SK-N-SH treated with all-trans-retinoic acid at 6 μM for 48 hours (cell line): ENCODE measurements around the gene REP15.

ENCODE experiments used
- ATAC-seq: fragments of 200-7000 bp; cut with Tn5 transposase; 3 replicates; pipeline ENCODE4 v1.9.1; 2020; ENCODE audit warnings: mild to moderate bottlenecking, moderate library complexity
- BACH2 ChIP-seq: fragments of 250-450 bp; sonication (Bioruptor Pico); IDR thresholded peaks from 2 replicates; pipeline ENCODE4 v1.9.0; 2021; ENCODE audit warnings: mild to moderate bottlenecking, borderline replicate concordance
- CSDC2 ChIP-seq: fragments of 250-450 bp; sonication (Bioruptor Pico); IDR thresholded peaks from 2 replicates; pipeline ENCODE4 v1.5.0; 2020; ENCODE audit warnings: mild to moderate bottlenecking, moderate library complexity
- ESRRG ChIP-seq: fragments of 250-450 bp; sonication (Bioruptor Pico); IDR thresholded peaks from 2 replicates; pipeline ENCODE4 v1.6.1; 2021; ENCODE audit warnings: mild to moderate bottlenecking
- GLIS3 ChIP-seq: fragments of 250-450 bp; sonication (Bioruptor Pico); IDR thresholded peaks from 2 replicates; pipeline ENCODE4 v1.5.0; 2020; ENCODE audit warnings: mild to moderate bottlenecking, moderate library complexity
- ISL1 ChIP-seq: fragments of 250-450 bp; sonication (Bioruptor Pico); IDR thresholded peaks from 2 replicates; pipeline ENCODE4 v2.1.2; 2022; ENCODE audit warnings: mild to moderate bottlenecking, moderate library complexity
- OSR1 ChIP-seq: fragments of 250-450 bp; sonication (Bioruptor Pico); IDR thresholded peaks from 2 replicates; pipeline ENCODE4 v1.8.0; 2022; ENCODE audit warnings: moderate library complexity, mild to moderate bottlenecking, inconsistent platforms
- PPARA ChIP-seq: fragments of 250-450 bp; sonication (Bioruptor Pico); IDR thresholded peaks from 2 replicates; pipeline ENCODE4 v1.5.0; 2020; ENCODE audit warnings: mild to moderate bottlenecking, borderline replicate concordance
- RARB ChIP-seq: fragments of 250-450 bp; sonication (Bioruptor Pico); IDR thresholded peaks from 2 replicates; pipeline ENCODE4 v1.8.0; 2021; ENCODE audit warnings: mild to moderate bottlenecking, moderate library complexity
- SNAI2 ChIP-seq: fragments of 250-450 bp; sonication (Bioruptor Pico); IDR thresholded peaks from 2 replicates; pipeline ENCODE4 v1.5.0; 2020; ENCODE audit warnings: mild to moderate bottlenecking, moderate library complexity
- TCF4 ChIP-seq: fragments of 250-450 bp; sonication (Bioruptor Pico); IDR thresholded peaks from 2 replicates; pipeline ENCODE4 v1.8.0; 2021; ENCODE audit warnings: mild to moderate bottlenecking, moderate library complexity, borderline replicate concordance
- TOX ChIP-seq: fragments of 250-450 bp; sonication (Bioruptor Pico); IDR thresholded peaks from 2 replicates; pipeline ENCODE4 v1.8.0; 2021; ENCODE audit warnings: mild to moderate bottlenecking, moderate library complexity, borderline replicate concordance
- ZC3H10 ChIP-seq: fragments of 250-450 bp; sonication (Bioruptor Pico); IDR thresholded peaks from 2 replicates; pipeline ENCODE4 v1.5.1; 2021; ENCODE audit warnings: mild to moderate bottlenecking, moderate library complexity
- ZFP3 ChIP-seq: fragments of 250-450 bp; sonication (Bioruptor Pico); IDR thresholded peaks from 2 replicates; pipeline ENCODE4 v1.5.0; 2020; ENCODE audit warnings: mild to moderate bottlenecking, moderate library complexity
- ZFP30 ChIP-seq: fragments of 450-650 bp; formaldehyde crosslinking; IDR thresholded peaks from 2 replicates; pipeline ENCODE4 v1.5.0; 2022; ENCODE audit warnings: mild to moderate bottlenecking, moderate library complexity
- ZNF565 ChIP-seq: fragments of 450-650 bp; formaldehyde crosslinking; conservative IDR thresholded peaks from 2 replicates; pipeline ENCODE4 v1.5.0; 2020; ENCODE audit warnings: low read depth, mild to moderate bottlenecking, moderate library complexity
- ZNF70 ChIP-seq: fragments of 450-650 bp; formaldehyde crosslinking; IDR thresholded peaks from 2 replicates; pipeline ENCODE4 v1.5.0; 2020; ENCODE audit warnings: mild to moderate bottlenecking, moderate library complexity
- ZNF8 ChIP-seq: fragments of 450-650 bp; formaldehyde crosslinking; IDR thresholded peaks from 2 replicates; pipeline ENCODE4 v1.5.0; 2020; ENCODE audit warnings: mild to moderate bottlenecking, moderate library complexity
- TF ChIP-seq, protein P1 (sequence below): fragments of 250-450 bp; sonication (Bioruptor Pico); IDR thresholded peaks from 2 replicates; pipeline ENCODE4 v1.5.1; 2021; ENCODE audit warnings: mild to moderate bottlenecking, moderate library complexity
- TF ChIP-seq, protein P2 (sequence below): fragments of 250-450 bp; sonication (Bioruptor Pico); IDR thresholded peaks from 2 replicates; pipeline ENCODE4 v1.8.0; 2021; ENCODE audit warnings: low read depth, mild to moderate bottlenecking, moderate library complexity, borderline replicate concordance
- TF ChIP-seq, protein P3 (sequence below): fragments of 250-450 bp; sonication (Bioruptor Pico); IDR thresholded peaks from 2 replicates; pipeline ENCODE4 v1.8.0; 2020; ENCODE audit warnings: mild to moderate bottlenecking, moderate library complexity, borderline replicate concordance
- TF ChIP-seq, protein P4 (sequence below): fragments of 250-450 bp; sonication (Bioruptor Pico); IDR thresholded peaks from 2 replicates; pipeline ENCODE4 v1.5.1; 2020; ENCODE audit warnings: low read depth, mild to moderate bottlenecking, moderate library complexity
- TF ChIP-seq, protein P5 (sequence below): fragments of 250-450 bp; sonication (Bioruptor Pico); IDR thresholded peaks from 2 replicates; pipeline ENCODE4 v1.5.0; 2020; ENCODE audit warnings: mild to moderate bottlenecking, moderate library complexity

Gene REP15

DNA sequence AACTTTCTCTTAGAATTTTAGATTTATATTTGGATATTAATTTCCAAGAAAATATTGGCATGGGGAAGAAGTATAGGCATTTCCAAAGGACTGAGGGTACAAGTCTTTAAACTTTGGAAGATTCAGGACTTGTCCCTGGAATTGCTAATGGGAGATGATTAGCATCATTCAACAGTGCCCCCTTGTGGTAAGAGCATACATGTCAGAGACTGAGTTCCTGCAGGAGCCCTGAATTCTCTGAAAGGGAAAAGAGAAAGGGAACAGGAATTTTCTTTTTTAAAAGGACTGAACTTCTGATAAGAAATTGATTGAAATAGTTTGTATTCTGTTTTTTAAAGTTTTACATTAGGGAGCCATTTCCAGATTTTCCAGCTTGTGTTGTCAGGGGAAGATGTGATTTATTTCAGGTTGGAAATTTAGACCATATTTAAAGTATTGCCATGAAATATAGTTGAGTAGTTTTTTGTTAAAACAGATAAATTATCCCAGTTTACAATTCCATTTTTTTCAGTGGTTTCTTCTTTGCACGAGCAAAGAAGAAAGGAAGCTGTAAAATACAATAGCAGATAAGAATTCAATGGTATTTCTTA is 44.0 kb upstream of the REP15 start:
- TF ChIP-seq, protein P1, sequence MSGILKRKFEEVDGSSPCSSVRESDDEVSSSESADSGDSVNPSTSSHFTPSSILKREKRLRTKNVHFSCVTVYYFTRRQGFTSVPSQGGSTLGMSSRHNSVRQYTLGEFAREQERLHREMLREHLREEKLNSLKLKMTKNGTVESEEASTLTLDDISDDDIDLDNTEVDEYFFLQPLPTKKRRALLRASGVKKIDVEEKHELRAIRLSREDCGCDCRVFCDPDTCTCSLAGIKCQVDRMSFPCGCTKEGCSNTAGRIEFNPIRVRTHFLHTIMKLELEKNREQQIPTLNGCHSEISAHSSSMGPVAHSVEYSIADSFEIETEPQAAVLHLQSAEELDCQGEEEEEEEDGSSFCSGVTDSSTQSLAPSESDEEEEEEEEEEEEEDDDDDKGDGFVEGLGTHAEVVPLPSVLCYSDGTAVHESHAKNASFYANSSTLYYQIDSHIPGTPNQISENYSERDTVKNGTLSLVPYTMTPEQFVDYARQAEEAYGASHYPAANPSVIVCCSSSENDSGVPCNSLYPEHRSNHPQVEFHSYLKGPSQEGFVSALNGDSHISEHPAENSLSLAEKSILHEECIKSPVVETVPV (CRISPR knock-in tag): no peak
- TF ChIP-seq, protein P2, sequence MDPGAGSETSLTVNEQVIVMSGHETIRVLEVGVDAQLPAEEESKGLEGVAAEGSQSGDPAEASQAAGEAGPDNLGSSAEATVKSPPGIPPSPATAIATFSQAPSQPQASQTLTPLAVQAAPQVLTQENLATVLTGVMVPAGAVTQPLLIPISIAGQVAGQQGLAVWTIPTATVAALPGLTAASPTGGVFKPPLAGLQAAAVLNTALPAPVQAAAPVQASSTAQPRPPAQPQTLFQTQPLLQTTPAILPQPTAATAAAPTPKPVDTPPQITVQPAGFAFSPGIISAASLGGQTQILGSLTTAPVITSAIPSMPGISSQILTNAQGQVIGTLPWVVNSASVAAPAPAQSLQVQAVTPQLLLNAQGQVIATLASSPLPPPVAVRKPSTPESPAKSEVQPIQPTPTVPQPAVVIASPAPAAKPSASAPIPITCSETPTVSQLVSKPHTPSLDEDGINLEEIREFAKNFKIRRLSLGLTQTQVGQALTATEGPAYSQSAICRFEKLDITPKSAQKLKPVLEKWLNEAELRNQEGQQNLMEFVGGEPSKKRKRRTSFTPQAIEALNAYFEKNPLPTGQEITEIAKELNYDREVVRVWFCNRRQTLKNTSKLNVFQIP (CRISPR knock-in tag): no peak
- TF ChIP-seq RARB (CRISPR knock-in tag) (no peak), ZNF8 (no peak), BACH2 (CRISPR knock-in tag) (no peak), SNAI2 (CRISPR knock-in tag) (no peak), TOX (CRISPR knock-in tag) (no peak), TCF4 (CRISPR knock-in tag) (no peak), ZFP3 (no peak), ISL1 (CRISPR knock-in tag) (no peak), ZFP30 (CRISPR knock-in tag) (no peak), ZNF565 (no peak), GLIS3 (no peak), ZNF70 (CRISPR knock-in tag) (no peak), ZC3H10 (CRISPR knock-in tag) (no peak)
- TF ChIP-seq, protein P3, sequence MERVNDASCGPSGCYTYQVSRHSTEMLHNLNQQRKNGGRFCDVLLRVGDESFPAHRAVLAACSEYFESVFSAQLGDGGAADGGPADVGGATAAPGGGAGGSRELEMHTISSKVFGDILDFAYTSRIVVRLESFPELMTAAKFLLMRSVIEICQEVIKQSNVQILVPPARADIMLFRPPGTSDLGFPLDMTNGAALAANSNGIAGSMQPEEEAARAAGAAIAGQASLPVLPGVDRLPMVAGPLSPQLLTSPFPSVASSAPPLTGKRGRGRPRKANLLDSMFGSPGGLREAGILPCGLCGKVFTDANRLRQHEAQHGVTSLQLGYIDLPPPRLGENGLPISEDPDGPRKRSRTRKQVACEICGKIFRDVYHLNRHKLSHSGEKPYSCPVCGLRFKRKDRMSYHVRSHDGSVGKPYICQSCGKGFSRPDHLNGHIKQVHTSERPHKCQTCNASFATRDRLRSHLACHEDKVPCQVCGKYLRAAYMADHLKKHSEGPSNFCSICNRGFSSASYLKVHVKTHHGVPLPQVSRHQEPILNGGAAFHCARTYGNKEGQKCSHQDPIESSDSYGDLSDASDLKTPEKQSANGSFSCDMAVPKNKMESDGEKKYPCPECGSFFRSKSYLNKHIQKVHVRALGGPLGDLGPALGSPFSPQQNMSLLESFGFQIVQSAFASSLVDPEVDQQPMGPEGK (CRISPR knock-in tag): no peak
- TF ChIP-seq, protein P4, sequence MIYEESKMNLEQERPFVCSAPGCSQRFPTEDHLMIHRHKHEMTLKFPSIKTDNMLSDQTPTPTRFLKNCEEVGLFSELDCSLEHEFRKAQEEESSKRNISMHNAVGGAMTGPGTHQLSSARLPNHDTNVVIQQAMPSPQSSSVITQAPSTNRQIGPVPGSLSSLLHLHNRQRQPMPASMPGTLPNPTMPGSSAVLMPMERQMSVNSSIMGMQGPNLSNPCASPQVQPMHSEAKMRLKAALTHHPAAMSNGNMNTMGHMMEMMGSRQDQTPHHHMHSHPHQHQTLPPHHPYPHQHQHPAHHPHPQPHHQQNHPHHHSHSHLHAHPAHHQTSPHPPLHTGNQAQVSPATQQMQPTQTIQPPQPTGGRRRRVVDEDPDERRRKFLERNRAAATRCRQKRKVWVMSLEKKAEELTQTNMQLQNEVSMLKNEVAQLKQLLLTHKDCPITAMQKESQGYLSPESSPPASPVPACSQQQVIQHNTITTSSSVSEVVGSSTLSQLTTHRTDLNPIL (CRISPR knock-in tag): no peak
- TF ChIP-seq, protein P5, sequence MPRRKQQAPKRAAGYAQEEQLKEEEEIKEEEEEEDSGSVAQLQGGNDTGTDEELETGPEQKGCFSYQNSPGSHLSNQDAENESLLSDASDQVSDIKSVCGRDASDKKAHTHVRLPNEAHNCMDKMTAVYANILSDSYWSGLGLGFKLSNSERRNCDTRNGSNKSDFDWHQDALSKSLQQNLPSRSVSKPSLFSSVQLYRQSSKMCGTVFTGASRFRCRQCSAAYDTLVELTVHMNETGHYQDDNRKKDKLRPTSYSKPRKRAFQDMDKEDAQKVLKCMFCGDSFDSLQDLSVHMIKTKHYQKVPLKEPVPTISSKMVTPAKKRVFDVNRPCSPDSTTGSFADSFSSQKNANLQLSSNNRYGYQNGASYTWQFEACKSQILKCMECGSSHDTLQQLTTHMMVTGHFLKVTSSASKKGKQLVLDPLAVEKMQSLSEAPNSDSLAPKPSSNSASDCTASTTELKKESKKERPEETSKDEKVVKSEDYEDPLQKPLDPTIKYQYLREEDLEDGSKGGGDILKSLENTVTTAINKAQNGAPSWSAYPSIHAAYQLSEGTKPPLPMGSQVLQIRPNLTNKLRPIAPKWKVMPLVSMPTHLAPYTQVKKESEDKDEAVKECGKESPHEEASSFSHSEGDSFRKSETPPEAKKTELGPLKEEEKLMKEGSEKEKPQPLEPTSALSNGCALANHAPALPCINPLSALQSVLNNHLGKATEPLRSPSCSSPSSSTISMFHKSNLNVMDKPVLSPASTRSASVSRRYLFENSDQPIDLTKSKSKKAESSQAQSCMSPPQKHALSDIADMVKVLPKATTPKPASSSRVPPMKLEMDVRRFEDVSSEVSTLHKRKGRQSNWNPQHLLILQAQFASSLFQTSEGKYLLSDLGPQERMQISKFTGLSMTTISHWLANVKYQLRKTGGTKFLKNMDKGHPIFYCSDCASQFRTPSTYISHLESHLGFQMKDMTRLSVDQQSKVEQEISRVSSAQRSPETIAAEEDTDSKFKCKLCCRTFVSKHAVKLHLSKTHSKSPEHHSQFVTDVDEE (CRISPR knock-in tag): no peak
- peak; percentile 91 for ATAC-seq

DNA sequence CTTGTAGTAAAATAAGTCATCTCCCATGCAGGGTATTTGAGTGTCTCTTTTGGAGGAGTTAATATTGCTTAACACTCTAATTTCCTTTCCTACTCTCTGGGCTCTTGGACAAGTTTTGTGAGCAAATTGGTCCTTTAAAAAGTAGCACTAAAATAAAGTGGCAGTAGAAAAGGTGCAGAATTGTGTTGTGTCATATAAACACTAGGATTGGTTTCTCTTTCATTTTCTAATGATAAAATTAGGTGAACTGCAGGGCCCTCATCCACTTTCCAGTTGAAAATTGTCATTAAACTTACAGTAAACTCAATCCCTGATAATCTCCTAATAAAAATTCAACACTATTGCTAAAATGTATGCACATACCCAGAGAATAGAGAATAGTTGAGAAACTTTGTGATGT is 42.6 kb upstream of the REP15 start:
- ATAC-seq: no peak
- TF ChIP-seq OSR1 (CRISPR knock-in tag): no peak
- TF ChIP-seq RARB (CRISPR knock-in tag): no peak
- no peak for TF ChIP-seq ZFP30 (CRISPR knock-in tag)
- no peak for TF ChIP-seq ZNF565
- TF ChIP-seq, protein P3 (CRISPR knock-in tag): no peak
- no peak for TF ChIP-seq PPARA (CRISPR knock-in tag)
- TF ChIP-seq, protein P4 (CRISPR knock-in tag): no peak
- TF ChIP-seq, protein P2 (CRISPR knock-in tag): no peak
- TF ChIP-seq CSDC2 (CRISPR knock-in tag): no peak
- no peak for TF ChIP-seq GLIS3
- TF ChIP-seq, protein P5 (CRISPR knock-in tag): no peak
- no peak for TF ChIP-seq ESRRG (CRISPR knock-in tag)
